Thyroid gland (tissue), 4 donors: ENCODE measurements around the gene TTC22. TPM values are rescaled to one million over a fixed set of nuclear protein-coding genes. Genes with fewer than 3 reads are reported as not detected.

Experiments used
- DNase-seq, 2 donors: peaks; one replicate each; pipeline ENCODE4 v3.0.0-alpha.2; 2019
- H3K27ac ChIP-seq, 3 donors: fragments of 200-600 bp; sonication (generic); 1 replicate in 2 of 3; 2 replicates in 1 of 3; pipeline ENCODE4 v1.5.1; 2016 to 2019; ENCODE audit warnings: mild to moderate bottlenecking in 1 of 3, moderate library complexity in 1 of 3
- H3K27me3 ChIP-seq: fragments of 200-600 bp; sonication (generic); one replicate; pipeline ENCODE4 v1.5.1; 2019
- H3K36me3 ChIP-seq, 2 donors: fragments of 200-600 bp; sonication (generic); one replicate each; pipeline ENCODE4 v1.5.1; 2016 to 2019
- H3K4me1 ChIP-seq, 2 donors: fragments of 200-600 bp; sonication (generic); one replicate each; pipeline ENCODE4 v1.5.1; 2017 to 2019
- H3K4me3 ChIP-seq, 3 donors: fragments of 200-600 bp; sonication (generic); replicated peaks in 1 of 3; 1 replicate in 2 of 3; 2 replicates in 1 of 3; pipeline ENCODE4 v1.5.1; 2016; ENCODE audit warnings: mild to moderate bottlenecking in 1 of 3
- H3K9me3 ChIP-seq: fragments of 200-600 bp; sonication (generic); one replicate; pipeline ENCODE4 v1.5.1; 2017
- CTCF ChIP-seq, 6 experiments: fragments of 200-600 bp in 3 of 6; fragments of 450-650 bp in 3 of 6; sonication (generic) in 3 of 6; IDR thresholded peaks; one replicate each; pipeline ENCODE4 v1.5.1; 2016 to 2019; ENCODE audit warnings: antibody characterized with exemption in 6 of 6, mild to moderate bottlenecking in 2 of 6, inconsistent platforms in 1 of 6, moderate library complexity in 1 of 6
- POLR2A ChIP-seq, 2 donors: fragments of 450-650 bp; IDR thresholded peaks; one replicate each; pipeline ENCODE4 v1.6.1; 2017; ENCODE audit warnings: antibody characterized with exemption in 2 of 2, mild to moderate bottlenecking in 2 of 2, moderate library complexity in 1 of 2
- WGBS, 2 donors: methylation state at CpG; one replicate each; pipeline ENCODE4 v1.1.5; 2017; 5-methylcytosine and 5-hydroxymethylcytosine counted together
- intact Hi-C: fragments of 100-400 bp; cut with DNase I; formaldehyde crosslinking; loops from one replicate; pipeline ENCODE4 v1.15.1; 2023
- total RNA-seq, 4 donors: library from RNA; depleted of rRNA; stranded (reverse); fragments of >200 nt; gene quantifications; one replicate each; pipeline ENCODE4 v1.2.3, GENCODE V29; 2016

TTC22 gene
- total RNA-seq, 4 donors from 2014 or later: 8.0 to 14.0 (median 11.1) TPM

- no peaks in the 10 kb centered on the region for H3K27me3 ChIP-seq
- no peaks in the 10 kb centered on the region for H3K9me3 ChIP-seq
- H3K4me3 ChIP-seq: no peak overlapping the region
- WGBS, 2 donors: 78 to 84% methylated on average over 5 to 6 of the region's 6 CpGs
- peaks cover 0 to 6% of the 10 kb centered on the region in 2 donors for H3K4me1 ChIP-seq
- no peak overlapping the region for H3K27ac ChIP-seq
- no peaks in the 10 kb centered on the region for H3K36me3 ChIP-seq
- no peak for DNase-seq
- intact Hi-C loops: no loop called here
- TF ChIP-seq CTCF (IDR thresholded peaks at IDR 0.05) (no peak), POLR2A (IDR thresholded peaks at IDR 0.05) (no peak)
Observed at GRCh38 chr1:54837002-54837853, 36.1 kb upstream of the TTC22 start.

DNA sequence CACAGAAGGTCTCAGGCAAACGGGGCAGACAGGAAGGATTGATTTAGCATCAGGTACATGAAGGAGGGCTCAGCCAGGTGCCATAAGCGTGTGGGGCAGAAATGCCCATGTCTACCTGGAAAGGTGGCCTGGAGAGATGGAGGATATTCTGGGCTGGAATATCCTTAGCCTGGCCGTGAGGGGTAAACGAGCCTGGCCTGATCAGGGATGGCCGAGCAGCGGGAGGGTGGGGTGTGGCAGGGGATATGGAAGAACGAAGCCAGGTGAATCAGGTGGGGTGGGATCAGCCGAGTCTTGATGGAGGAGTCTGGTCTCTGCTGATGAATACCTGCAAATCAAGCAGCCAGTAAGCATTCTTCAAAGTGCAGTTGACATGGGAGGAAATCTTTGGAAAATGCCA is 35.5 kb upstream of the TTC22 start:
- no peak overlapping the region for H3K4me3 ChIP-seq
- intact Hi-C loops: no loop called here
- H3K27me3 ChIP-seq: no peaks in the 10 kb centered on the region
- no peak for DNase-seq
- H3K27ac ChIP-seq: no peak overlapping the region
- H3K9me3 ChIP-seq: no peaks in the 10 kb centered on the region
- no peaks in the 10 kb centered on the region for H3K36me3 ChIP-seq
- 81 to 84% methylated on average over 8 of the region's 8 CpGs for WGBS, 2 donors
- no peak for TF ChIP-seq CTCF (IDR thresholded peaks at IDR 0.05)
- no peak for TF ChIP-seq POLR2A (IDR thresholded peaks at IDR 0.05)
- peaks cover 0 to 6% of the 10 kb centered on the region in 2 donors for H3K4me1 ChIP-seq

DNA sequence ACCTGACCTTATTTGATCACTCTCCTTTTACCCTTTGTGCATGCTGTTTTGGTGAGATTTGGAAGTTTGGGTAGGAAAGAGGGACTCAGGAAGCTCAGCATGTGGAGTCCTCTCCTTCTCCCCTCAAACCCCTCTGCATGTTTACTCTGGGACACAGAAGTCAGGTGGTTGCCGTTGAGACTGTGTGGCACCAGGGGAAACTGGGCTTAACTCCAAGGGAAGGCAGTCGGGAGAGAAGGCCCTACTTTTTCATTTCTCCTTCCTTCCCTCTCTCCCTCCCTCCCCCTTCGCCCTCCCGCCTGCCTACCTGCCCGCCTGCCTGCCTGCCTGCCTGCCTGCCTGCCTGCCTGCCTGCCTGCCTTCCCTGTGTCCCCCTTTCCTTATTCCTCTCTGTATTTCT is 34.8 kb upstream of the TTC22 start:
- intact Hi-C loops: no loop called here
- peak; percentile 54 to 60 for DNase-seq
- Histone ChIP-seq H3K27ac (no peak overlapping the region), H3K9me3 (no peaks in the 10 kb centered on the region), H3K36me3 (no peaks in the 10 kb centered on the region), H3K4me3 (no peak overlapping the region), H3K4me1 (peaks cover 0 to 6% of the 10 kb centered on the region in 2 donors), H3K27me3 (no peaks in the 10 kb centered on the region)
- WGBS, 2 donors: 41 to 52% methylated on average over 5 of the region's 5 CpGs
- TF ChIP-seq POLR2A (IDR thresholded peaks at IDR 0.05): no peak
- no peak for TF ChIP-seq CTCF (IDR thresholded peaks at IDR 0.05)

GRCh38 chr1:54835131-54835898 is 34.2 kb upstream of the TTC22 start:
- H3K4me3 ChIP-seq: no peak overlapping the region
- 84 to 90% methylated on average over 6 of the region's 6 CpGs for WGBS, 2 donors
- no peak for TF ChIP-seq CTCF (IDR thresholded peaks at IDR 0.05)
- no peak for TF ChIP-seq POLR2A (IDR thresholded peaks at IDR 0.05)
- H3K4me1 ChIP-seq: peaks cover 0 to 6% of the 10 kb centered on the region in 2 donors
- H3K36me3 ChIP-seq: no peaks in the 10 kb centered on the region
- H3K27ac ChIP-seq: no peak overlapping the region
- no peak for DNase-seq
- H3K27me3 ChIP-seq: no peaks in the 10 kb centered on the region
- H3K9me3 ChIP-seq: no peaks in the 10 kb centered on the region
- intact Hi-C loops: no loop called here
